GM08714 (cell line): ENCODE results near the gene SIAE.

ENCODE experiments used
- H3K4me3 ChIP-seq: fragments of 200-500 bp; sonication (Bioruptor generic); 2 replicates; pipeline ENCODE4 v1.5.1; 2014; ENCODE audit warnings: mild to moderate bottlenecking, low read length, inconsistent platforms
- ZNF274 ChIP-seq: IDR thresholded peaks from 2 replicates; pipeline ENCODE4 v1.6.1; 2012; ENCODE audit warnings: mild to moderate bottlenecking, low read depth, low read length

SIAE gene

DNA sequence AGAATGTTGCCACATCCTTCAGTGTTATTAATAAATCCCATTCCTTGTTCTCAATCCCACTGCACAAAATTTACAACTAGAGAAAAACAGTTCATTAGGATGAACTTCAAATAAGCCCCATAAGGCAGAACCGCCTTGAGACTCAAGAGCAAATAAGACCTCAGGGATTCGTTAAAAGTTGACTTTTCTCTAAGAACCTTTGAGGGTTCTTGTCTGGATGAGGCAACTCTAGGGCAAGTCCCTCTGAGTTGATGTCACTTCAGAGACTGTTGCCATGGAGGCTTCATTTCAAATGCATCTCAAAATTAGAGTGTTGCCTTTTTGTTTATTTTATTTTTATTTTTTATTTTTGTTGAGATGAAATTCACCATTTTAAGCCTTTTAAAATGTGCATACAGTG, 82.1 kb downstream of the SIAE start:
- no peak overlapping the region for H3K4me3 ChIP-seq
- no peak for TF ChIP-seq ZNF274

- no peak overlapping the region for H3K4me3 ChIP-seq
- no peak for TF ChIP-seq ZNF274
These were observed 87.2 kb downstream of the SIAE start for GRCh38 chr11:124586238-124586860.

DNA sequence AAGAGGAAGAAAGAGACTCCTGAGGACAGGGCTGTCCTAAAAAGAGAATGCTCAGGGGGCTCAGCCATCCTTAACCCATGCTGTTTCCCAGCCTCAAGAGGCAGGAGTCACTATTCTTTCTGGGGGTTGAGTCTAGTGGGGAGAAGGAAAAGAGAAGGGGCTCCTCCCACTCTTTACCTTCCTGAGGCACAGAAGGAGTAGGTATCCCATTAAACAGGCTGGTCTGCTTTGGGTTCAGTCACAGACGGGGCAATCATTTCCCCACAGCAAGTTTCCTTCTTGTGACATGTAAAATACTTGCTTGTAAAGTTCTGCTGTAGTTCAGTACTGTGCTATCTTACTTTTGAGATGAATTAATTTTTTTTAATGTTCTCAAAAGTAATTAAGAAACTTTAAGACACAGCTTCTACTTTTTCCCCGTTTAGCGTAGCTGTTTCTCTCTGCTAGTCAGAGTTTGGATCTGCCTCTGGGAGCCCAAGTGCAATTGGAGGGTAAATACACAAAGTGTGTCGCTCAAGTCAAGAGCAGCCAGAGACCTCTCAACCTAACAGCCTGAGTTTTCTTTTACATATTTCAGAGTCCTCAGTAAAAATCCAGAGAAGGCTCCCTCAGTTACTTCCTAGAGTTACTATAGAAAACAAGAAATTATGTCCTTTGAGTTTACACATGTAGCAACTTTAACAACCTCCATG, 88.7 kb downstream of the SIAE start:
- no peak for TF ChIP-seq ZNF274

DNA sequence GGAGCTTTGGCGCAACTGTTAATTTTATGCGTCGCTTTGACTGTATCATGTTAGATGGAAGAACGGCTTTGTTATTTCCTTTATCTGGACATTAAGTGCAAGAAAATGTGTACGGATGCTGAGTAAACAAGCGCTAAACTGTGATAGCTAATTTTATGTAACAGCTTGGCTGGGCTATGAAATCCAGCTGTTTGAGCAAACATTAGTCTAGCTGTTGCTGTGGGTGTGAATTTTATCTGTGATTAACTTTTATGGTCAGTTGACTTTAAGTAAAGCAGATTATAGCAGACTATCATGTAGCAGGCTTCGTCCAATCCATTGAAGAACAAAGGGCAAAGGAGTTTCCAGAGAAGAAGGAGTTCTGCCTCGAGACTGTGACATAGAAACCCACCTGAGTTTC, 89.8 kb downstream of the SIAE start:
- H3K4me3 ChIP-seq = no peak overlapping the region
- no peak for TF ChIP-seq ZNF274

More for the DNA sequence above, 88.7 kb downstream of the SIAE start:
- no peak overlapping the region for H3K4me3 ChIP-seq
